WTC11 (cell line): ENCODE results near the gene ANKRD62. TPM values are rescaled to one million over a fixed set of nuclear protein-coding genes. Genes with fewer than 3 reads are reported as not detected.

Experiments used
- ATAC-seq: fragments of 200-7000 bp; cut with Tn5 transposase; 2 replicates; pipeline ENCODE4 v1.10.0; 2021; ENCODE audit warnings: mild to moderate bottlenecking, moderate library complexity
- CTCF ChIA-PET: fragments of 300-600 bp; sonication (Branson Sonifier 250); formaldehyde crosslinking; loops from one replicate; lab custom pipeline; 2021; ENCODE audit warnings: antibody characterized with exemption; lab: Charles Lee
- POLR2A ChIA-PET: fragments of 350-600 bp; sonication (Branson Sonifier 250); formaldehyde crosslinking; loops from one replicate; lab custom pipeline; 2021; ENCODE audit warnings: antibody characterized with exemption; lab: Charles Lee
- DNase-seq: peaks from one replicate; pipeline ENCODE4 v3.0.0; 2021; ENCODE audit warnings: low spot score
- H3K27ac Mint-ChIP-seq: 2 replicates; pipeline ENCODE4 v1.8.0; 2021; ENCODE audit warnings: mixed read lengths
- H3K27me3 Mint-ChIP-seq: 2 replicates; pipeline ENCODE4 v1.8.0; 2021; ENCODE audit warnings: low read depth, mild to moderate bottlenecking, moderate library complexity, mixed read lengths
- H3K36me3 Mint-ChIP-seq: 2 replicates; pipeline ENCODE4 v1.8.0; 2021; ENCODE audit warnings: mixed read lengths
- H3K4me1 Mint-ChIP-seq: 2 replicates; pipeline ENCODE4 v1.8.0; 2022; ENCODE audit warnings: mixed read lengths
- H3K4me3 Mint-ChIP-seq: 2 replicates; pipeline ENCODE4 v1.8.0; 2021; ENCODE audit warnings: mild to moderate bottlenecking, moderate library complexity, mixed read lengths
- H3K9me3 Mint-ChIP-seq: 2 replicates; pipeline ENCODE4 v1.8.0; 2021; ENCODE audit warnings: mixed read lengths
- CREM ChIP-seq: sonication (generic); formaldehyde crosslinking; IDR thresholded peaks from 2 replicates; pipeline ENCODE4 v1.8.1; 2022; ENCODE audit warnings: mild to moderate bottlenecking, missing genetic modification reagents, moderate library complexity
- ELF4 ChIP-seq: sonication (generic); formaldehyde crosslinking; IDR thresholded peaks from 2 replicates; pipeline ENCODE4 v1.8.1; 2022; ENCODE audit warnings: low read depth, mild to moderate bottlenecking, moderate library complexity, missing genetic modification reagents
- ESRRA ChIP-seq: sonication (generic); formaldehyde crosslinking; IDR thresholded peaks from 2 replicates; pipeline ENCODE4 v1.8.1; 2022; ENCODE audit warnings: mild to moderate bottlenecking, missing genetic modification reagents, borderline replicate concordance
- ETV6 ChIP-seq: sonication (generic); formaldehyde crosslinking; IDR thresholded peaks from 2 replicates; pipeline ENCODE4 v1.8.1; 2022; ENCODE audit warnings: mild to moderate bottlenecking, missing genetic modification reagents
- FOXP1 ChIP-seq: sonication (generic); formaldehyde crosslinking; IDR thresholded peaks from 2 replicates; pipeline ENCODE4 v1.8.0; 2022; ENCODE audit warnings: missing genetic modification reagents, mild to moderate bottlenecking, moderate library complexity, borderline replicate concordance
- GABPB1 ChIP-seq: sonication (generic); formaldehyde crosslinking; IDR thresholded peaks from 2 replicates; pipeline ENCODE4 v1.8.1; 2023; ENCODE audit warnings: mild to moderate bottlenecking, missing genetic modification reagents
- GTF2I ChIP-seq: fragments of 250-450 bp; sonication (Bioruptor Pico); conservative IDR thresholded peaks from 2 replicates; pipeline ENCODE4 v1.4.0; 2021; ENCODE audit warnings: mild to moderate bottlenecking
- IRF2 ChIP-seq: sonication (generic); formaldehyde crosslinking; IDR thresholded peaks from 2 replicates; pipeline ENCODE4 v1.8.0; 2022; ENCODE audit warnings: low read depth, missing genetic modification reagents, borderline replicate concordance
- JUN ChIP-seq: sonication (generic); formaldehyde crosslinking; IDR thresholded peaks from 2 replicates; pipeline ENCODE4 v1.8.0; 2023; ENCODE audit warnings: mild to moderate bottlenecking, missing genetic modification reagents
- NFATC4 ChIP-seq: fragments of 250-450 bp; sonication (Bioruptor Pico); IDR thresholded peaks from 2 replicates; pipeline ENCODE4 v1.9.0; 2021; ENCODE audit warnings: mild to moderate bottlenecking
- NFYB ChIP-seq: sonication (generic); formaldehyde crosslinking; conservative IDR thresholded peaks from 2 replicates; pipeline ENCODE4 v1.8.0; 2022; ENCODE audit warnings: low read depth, missing genetic modification reagents
- NR2C2 ChIP-seq: sonication (generic); formaldehyde crosslinking; IDR thresholded peaks from 2 replicates; pipeline ENCODE4 v1.8.0; 2022; ENCODE audit warnings: mild to moderate bottlenecking, missing genetic modification reagents
- PRRX2 ChIP-seq: fragments of 250-450 bp; sonication (Bioruptor Pico); IDR thresholded peaks from 2 replicates; pipeline ENCODE4 v1.8.0; 2021; ENCODE audit warnings: mild to moderate bottlenecking
- SMAD4 ChIP-seq: sonication (generic); formaldehyde crosslinking; IDR thresholded peaks from 2 replicates; pipeline ENCODE4 v1.8.0; 2022; ENCODE audit warnings: mild to moderate bottlenecking, missing genetic modification reagents
- SOX15 ChIP-seq: fragments of 250-450 bp; sonication (Bioruptor Pico); IDR thresholded peaks from 2 replicates; pipeline ENCODE4 v1.9.0; 2021; ENCODE audit warnings: mild to moderate bottlenecking
- TEAD4 ChIP-seq: sonication (generic); formaldehyde crosslinking; IDR thresholded peaks from 2 replicates; pipeline ENCODE4 v1.8.0; 2022; ENCODE audit warnings: mild to moderate bottlenecking, missing genetic modification reagents
- TP53 ChIP-seq: sonication (generic); formaldehyde crosslinking; IDR thresholded peaks from 2 replicates; pipeline ENCODE4 v1.8.1; 2023; ENCODE audit warnings: mild to moderate bottlenecking, missing genetic modification reagents
- ZBTB21 ChIP-seq: sonication (generic); formaldehyde crosslinking; IDR thresholded peaks from 2 replicates; pipeline ENCODE4 v1.8.1; 2023; ENCODE audit warnings: mild to moderate bottlenecking, missing genetic modification reagents, borderline replicate concordance
- ZNF219 ChIP-seq: sonication (generic); formaldehyde crosslinking; IDR thresholded peaks from 2 replicates; pipeline ENCODE4 v1.8.0; 2023; ENCODE audit warnings: missing genetic modification reagents, mild to moderate bottlenecking, borderline replicate concordance
- ZNF232 ChIP-seq: sonication (generic); formaldehyde crosslinking; IDR thresholded peaks from 2 replicates; pipeline ENCODE4 v1.8.0; 2022; ENCODE audit warnings: mild to moderate bottlenecking, missing genetic modification reagents
- ZNF263 ChIP-seq: sonication (generic); formaldehyde crosslinking; IDR thresholded peaks from 2 replicates; pipeline ENCODE4 v1.8.1; 2022; ENCODE audit warnings: low read depth, mild to moderate bottlenecking, moderate library complexity, missing genetic modification reagents
- ZNF423 ChIP-seq: fragments of 250-450 bp; sonication (Bioruptor Pico); IDR thresholded peaks from 2 replicates; pipeline ENCODE4 v2.1.2; 2022; ENCODE audit warnings: mild to moderate bottlenecking, moderate library complexity
- ZNF671 ChIP-seq: fragments of 250-450 bp; sonication (Bioruptor Pico); IDR thresholded peaks from 2 replicates; pipeline ENCODE4 v1.8.0; 2021; ENCODE audit warnings: mild to moderate bottlenecking
- total RNA-seq: library from RNA; stranded (reverse); gene quantifications from 3 replicates; pipeline ENCODE4 v1.2.3, GENCODE V29; 2021
- TF ChIP-seq, protein P1 (sequence below): sonication (generic); formaldehyde crosslinking; IDR thresholded peaks from 2 replicates; pipeline ENCODE4 v1.8.1; 2022; ENCODE audit warnings: low read depth, mild to moderate bottlenecking, moderate library complexity, missing genetic modification reagents, borderline replicate concordance
- TF ChIP-seq, protein P2 (sequence below): sonication (generic); formaldehyde crosslinking; IDR thresholded peaks from 2 replicates; pipeline ENCODE4 v1.8.1; 2022; ENCODE audit warnings: low read depth, missing genetic modification reagents, borderline replicate concordance
- TF ChIP-seq, protein P3 (sequence below): sonication (generic); formaldehyde crosslinking; IDR thresholded peaks from 2 replicates; pipeline ENCODE4 v1.8.0; 2023; ENCODE audit warnings: missing genetic modification reagents, mild to moderate bottlenecking, borderline replicate concordance
- TF ChIP-seq, protein P4 (sequence below): sonication (generic); formaldehyde crosslinking; IDR thresholded peaks from 2 replicates; pipeline ENCODE4 v1.8.0; 2022; ENCODE audit warnings: mild to moderate bottlenecking, missing genetic modification reagents
- TF ChIP-seq, protein P5 (sequence below): fragments of 250-450 bp; sonication (Bioruptor Pico); IDR thresholded peaks from 2 replicates; pipeline ENCODE4 v1.8.0; 2021; ENCODE audit warnings: mild to moderate bottlenecking
- TF ChIP-seq, protein P6 (sequence below): sonication (generic); formaldehyde crosslinking; IDR thresholded peaks from 2 replicates; pipeline ENCODE4 v1.8.0; 2023; ENCODE audit warnings: missing genetic modification reagents

The ANKRD62 gene
- total RNA-seq, 1 experiment from 2014 or later = not detected

DNA sequence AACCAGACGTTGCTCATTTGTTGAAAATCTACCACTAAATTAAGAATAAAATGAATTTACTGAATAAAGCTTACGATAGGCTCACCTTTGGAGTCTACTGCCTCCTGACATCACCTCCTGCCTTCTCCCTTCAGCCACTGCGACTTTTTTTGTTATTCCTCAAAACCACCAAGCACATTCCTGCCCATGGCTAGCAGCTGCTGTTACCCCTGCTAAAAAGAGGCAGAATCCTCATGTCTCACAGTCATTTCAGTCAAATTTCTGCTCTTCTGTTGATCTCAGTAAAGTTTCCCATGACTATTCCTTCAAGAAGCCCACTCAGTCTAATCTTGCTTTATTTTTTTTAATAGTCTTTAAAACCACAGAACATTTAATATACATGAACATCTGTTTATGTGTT is 40.8 kb upstream of the ANKRD62 start:
- Mint-ChIP-seq H3K4me1 (0 out of 2 replicates have a peak, but pooled peaks cover 3% of the 10 kb centered on the region), H3K27ac (no peak overlapping the region), H3K4me3 (no peak overlapping the region), H3K27me3 (no peaks in the 10 kb centered on the region; the same call in 1 of the 2 replicates), H3K36me3 (no peaks in the 10 kb centered on the region), H3K9me3 (no peaks in the 10 kb centered on the region)
- ChIA-PET CTCF (interaction anchor here (1.1 to 1.2 kb wide), 2 partner anchors 14 to 226 kb away, joined by 3 to 4 read pairs; no protein-coding TSS in a partner anchor), POLR2A (no interaction called here)
- no peak for DNase-seq
- TF ChIP-seq ESRRA (CRISPR knock-in tag) (no peak), CREM (CRISPR knock-in tag) (no peak), ELF4 (no peak), NFATC4 (no peak), ZNF423 (CRISPR knock-in tag) (no peak), TEAD4 (CRISPR knock-in tag) (no peak), ZBTB21 (CRISPR knock-in tag) (no peak), ZNF263 (CRISPR knock-in tag) (no peak), FOXP1 (no peak), GTF2I (CRISPR knock-in tag) (no peak), JUN (CRISPR knock-in tag) (no peak), ZNF232 (CRISPR knock-in tag) (no peak), PRRX2 (CRISPR knock-in tag) (no peak), ETV6 (CRISPR knock-in tag) (no peak), GABPB1 (CRISPR knock-in tag) (no peak), SMAD4 (CRISPR knock-in tag) (no peak)
- TF ChIP-seq, protein P1, sequence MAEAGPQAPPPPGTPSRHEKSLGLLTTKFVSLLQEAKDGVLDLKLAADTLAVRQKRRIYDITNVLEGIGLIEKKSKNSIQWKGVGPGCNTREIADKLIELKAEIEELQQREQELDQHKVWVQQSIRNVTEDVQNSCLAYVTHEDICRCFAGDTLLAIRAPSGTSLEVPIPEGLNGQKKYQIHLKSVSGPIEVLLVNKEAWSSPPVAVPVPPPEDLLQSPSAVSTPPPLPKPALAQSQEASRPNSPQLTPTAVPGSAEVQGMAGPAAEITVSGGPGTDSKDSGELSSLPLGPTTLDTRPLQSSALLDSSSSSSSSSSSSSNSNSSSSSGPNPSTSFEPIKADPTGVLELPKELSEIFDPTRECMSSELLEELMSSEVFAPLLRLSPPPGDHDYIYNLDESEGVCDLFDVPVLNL (CRISPR knock-in tag) = no peak
- TF ChIP-seq, protein P2, sequence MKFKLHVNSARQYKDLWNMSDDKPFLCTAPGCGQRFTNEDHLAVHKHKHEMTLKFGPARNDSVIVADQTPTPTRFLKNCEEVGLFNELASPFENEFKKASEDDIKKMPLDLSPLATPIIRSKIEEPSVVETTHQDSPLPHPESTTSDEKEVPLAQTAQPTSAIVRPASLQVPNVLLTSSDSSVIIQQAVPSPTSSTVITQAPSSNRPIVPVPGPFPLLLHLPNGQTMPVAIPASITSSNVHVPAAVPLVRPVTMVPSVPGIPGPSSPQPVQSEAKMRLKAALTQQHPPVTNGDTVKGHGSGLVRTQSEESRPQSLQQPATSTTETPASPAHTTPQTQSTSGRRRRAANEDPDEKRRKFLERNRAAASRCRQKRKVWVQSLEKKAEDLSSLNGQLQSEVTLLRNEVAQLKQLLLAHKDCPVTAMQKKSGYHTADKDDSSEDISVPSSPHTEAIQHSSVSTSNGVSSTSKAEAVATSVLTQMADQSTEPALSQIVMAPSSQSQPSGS (CRISPR knock-in tag) = no peak
- ATAC-seq = no peak

DNA sequence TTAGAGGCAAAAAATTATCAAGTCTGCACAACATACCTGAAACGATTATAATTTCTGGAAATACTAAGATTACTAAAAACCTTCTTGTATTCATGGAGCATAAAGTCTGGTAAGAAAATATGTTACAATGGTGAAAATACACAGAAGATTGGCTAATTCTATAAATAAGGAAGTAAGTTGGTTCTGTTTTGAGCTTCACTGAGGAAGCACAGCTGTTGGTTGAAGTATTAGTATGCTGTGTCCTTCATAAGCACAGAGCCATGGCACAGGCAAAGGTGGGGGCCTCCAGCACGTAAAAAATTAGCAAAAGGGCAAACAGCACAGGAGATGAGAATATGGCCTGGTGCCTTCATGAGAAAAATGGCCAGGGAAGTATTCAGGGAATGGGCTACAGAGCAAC is 40.4 kb upstream of the ANKRD62 start:
- H3K27ac Mint-ChIP-seq = no peak overlapping the region
- no peak for DNase-seq
- H3K36me3 Mint-ChIP-seq = no peaks in the 10 kb centered on the region
- 0 out of 2 replicates have a peak, but pooled peaks cover 3% of the 10 kb centered on the region for H3K4me1 Mint-ChIP-seq
- ChIA-PET CTCF (interaction anchor here (1.2 kb wide), 1 partner anchor 14 kb away, joined by 4 read pairs; no protein-coding TSS in a partner anchor), POLR2A (no interaction called here)
- no peak for ATAC-seq
- no peak overlapping the region for H3K4me3 Mint-ChIP-seq
- no peaks in the 10 kb centered on the region for H3K9me3 Mint-ChIP-seq
- no peaks in the 10 kb centered on the region; the same call in 1 of the 2 replicates for H3K27me3 Mint-ChIP-seq
- TF ChIP-seq ZNF219 (CRISPR knock-in tag) = no peak
- no peak for TF ChIP-seq NFYB (CRISPR knock-in tag)
- TF ChIP-seq SOX15 (CRISPR knock-in tag) = no peak
- no peak for TF ChIP-seq ZNF671 (CRISPR knock-in tag)
- TF ChIP-seq NR2C2 = no peak
- TF ChIP-seq PRRX2 (CRISPR knock-in tag) = no peak
- TF ChIP-seq SMAD4 (CRISPR knock-in tag) = no peak
- TF ChIP-seq, protein P3, sequence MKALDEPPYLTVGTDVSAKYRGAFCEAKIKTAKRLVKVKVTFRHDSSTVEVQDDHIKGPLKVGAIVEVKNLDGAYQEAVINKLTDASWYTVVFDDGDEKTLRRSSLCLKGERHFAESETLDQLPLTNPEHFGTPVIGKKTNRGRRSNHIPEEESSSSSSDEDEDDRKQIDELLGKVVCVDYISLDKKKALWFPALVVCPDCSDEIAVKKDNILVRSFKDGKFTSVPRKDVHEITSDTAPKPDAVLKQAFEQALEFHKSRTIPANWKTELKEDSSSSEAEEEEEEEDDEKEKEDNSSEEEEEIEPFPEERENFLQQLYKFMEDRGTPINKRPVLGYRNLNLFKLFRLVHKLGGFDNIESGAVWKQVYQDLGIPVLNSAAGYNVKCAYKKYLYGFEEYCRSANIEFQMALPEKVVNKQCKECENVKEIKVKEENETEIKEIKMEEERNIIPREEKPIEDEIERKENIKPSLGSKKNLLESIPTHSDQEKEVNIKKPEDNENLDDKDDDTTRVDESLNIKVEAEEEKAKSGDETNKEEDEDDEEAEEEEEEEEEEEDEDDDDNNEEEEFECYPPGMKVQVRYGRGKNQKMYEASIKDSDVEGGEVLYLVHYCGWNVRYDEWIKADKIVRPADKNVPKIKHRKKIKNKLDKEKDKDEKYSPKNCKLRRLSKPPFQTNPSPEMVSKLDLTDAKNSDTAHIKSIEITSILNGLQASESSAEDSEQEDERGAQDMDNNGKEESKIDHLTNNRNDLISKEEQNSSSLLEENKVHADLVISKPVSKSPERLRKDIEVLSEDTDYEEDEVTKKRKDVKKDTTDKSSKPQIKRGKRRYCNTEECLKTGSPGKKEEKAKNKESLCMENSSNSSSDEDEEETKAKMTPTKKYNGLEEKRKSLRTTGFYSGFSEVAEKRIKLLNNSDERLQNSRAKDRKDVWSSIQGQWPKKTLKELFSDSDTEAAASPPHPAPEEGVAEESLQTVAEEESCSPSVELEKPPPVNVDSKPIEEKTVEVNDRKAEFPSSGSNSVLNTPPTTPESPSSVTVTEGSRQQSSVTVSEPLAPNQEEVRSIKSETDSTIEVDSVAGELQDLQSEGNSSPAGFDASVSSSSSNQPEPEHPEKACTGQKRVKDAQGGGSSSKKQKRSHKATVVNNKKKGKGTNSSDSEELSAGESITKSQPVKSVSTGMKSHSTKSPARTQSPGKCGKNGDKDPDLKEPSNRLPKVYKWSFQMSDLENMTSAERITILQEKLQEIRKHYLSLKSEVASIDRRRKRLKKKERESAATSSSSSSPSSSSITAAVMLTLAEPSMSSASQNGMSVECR = no peak
- TF ChIP-seq, protein P4, sequence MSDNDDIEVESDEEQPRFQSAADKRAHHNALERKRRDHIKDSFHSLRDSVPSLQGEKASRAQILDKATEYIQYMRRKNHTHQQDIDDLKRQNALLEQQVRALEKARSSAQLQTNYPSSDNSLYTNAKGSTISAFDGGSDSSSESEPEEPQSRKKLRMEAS (CRISPR knock-in tag) = no peak
- no peak for TF ChIP-seq ETV6 (CRISPR knock-in tag)
- TF ChIP-seq ZNF423 (CRISPR knock-in tag) = no peak
- TF ChIP-seq, protein P5, sequence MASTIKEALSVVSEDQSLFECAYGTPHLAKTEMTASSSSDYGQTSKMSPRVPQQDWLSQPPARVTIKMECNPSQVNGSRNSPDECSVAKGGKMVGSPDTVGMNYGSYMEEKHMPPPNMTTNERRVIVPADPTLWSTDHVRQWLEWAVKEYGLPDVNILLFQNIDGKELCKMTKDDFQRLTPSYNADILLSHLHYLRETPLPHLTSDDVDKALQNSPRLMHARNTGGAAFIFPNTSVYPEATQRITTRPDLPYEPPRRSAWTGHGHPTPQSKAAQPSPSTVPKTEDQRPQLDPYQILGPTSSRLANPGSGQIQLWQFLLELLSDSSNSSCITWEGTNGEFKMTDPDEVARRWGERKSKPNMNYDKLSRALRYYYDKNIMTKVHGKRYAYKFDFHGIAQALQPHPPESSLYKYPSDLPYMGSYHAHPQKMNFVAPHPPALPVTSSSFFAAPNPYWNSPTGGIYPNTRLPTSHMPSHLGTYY (CRISPR knock-in tag) = no peak
- TF ChIP-seq JUN (CRISPR knock-in tag) = no peak
- TF ChIP-seq, protein P6, sequence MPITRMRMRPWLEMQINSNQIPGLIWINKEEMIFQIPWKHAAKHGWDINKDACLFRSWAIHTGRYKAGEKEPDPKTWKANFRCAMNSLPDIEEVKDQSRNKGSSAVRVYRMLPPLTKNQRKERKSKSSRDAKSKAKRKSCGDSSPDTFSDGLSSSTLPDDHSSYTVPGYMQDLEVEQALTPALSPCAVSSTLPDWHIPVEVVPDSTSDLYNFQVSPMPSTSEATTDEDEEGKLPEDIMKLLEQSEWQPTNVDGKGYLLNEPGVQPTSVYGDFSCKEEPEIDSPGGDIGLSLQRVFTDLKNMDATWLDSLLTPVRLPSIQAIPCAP (CRISPR knock-in tag) = no peak
- TF ChIP-seq IRF2 = no peak
- no peak for TF ChIP-seq TP53 (CRISPR knock-in tag)
